Erythroblast (primary cell): ENCODE data around the gene SLC25A20.
"Not testable (repeated sequence)": the region's sequence is repeated elsewhere in the genome, so short reads cannot be mapped to it uniquely, and the experiment has no call there.

Source experiments
- DNase-seq, 2 experiments: peaks; one replicate each; lab custom pipeline; 2025; lab: John Stamatoyannopoulos, UW
- GATA1 ChIP-seq: IDR thresholded peaks from 2 replicates; pipeline ENCODE4 v1.6.1; 2011; ENCODE audit warnings: low read depth, mild to moderate bottlenecking, control low read depth, low read length, moderate library complexity
- POLR2A ChIP-seq: IDR thresholded peaks from 2 replicates; pipeline ENCODE4 v1.6.1; 2011; ENCODE audit warnings: mild to moderate bottlenecking, low read length

Gene SLC25A20

GRCh38 chr3:48926425-48927392 lies 28.0 kb upstream of the SLC25A20 start:
- no peak for TF ChIP-seq POLR2A
- no peak for TF ChIP-seq GATA1
- no peak for DNase-seq

GRCh38 chr3:48919215-48920138 lies 20.8 kb upstream of the SLC25A20 start:
- peak; percentile 86 to 89 for DNase-seq
- no peak for TF ChIP-seq POLR2A
- no peak for TF ChIP-seq GATA1

DNA sequence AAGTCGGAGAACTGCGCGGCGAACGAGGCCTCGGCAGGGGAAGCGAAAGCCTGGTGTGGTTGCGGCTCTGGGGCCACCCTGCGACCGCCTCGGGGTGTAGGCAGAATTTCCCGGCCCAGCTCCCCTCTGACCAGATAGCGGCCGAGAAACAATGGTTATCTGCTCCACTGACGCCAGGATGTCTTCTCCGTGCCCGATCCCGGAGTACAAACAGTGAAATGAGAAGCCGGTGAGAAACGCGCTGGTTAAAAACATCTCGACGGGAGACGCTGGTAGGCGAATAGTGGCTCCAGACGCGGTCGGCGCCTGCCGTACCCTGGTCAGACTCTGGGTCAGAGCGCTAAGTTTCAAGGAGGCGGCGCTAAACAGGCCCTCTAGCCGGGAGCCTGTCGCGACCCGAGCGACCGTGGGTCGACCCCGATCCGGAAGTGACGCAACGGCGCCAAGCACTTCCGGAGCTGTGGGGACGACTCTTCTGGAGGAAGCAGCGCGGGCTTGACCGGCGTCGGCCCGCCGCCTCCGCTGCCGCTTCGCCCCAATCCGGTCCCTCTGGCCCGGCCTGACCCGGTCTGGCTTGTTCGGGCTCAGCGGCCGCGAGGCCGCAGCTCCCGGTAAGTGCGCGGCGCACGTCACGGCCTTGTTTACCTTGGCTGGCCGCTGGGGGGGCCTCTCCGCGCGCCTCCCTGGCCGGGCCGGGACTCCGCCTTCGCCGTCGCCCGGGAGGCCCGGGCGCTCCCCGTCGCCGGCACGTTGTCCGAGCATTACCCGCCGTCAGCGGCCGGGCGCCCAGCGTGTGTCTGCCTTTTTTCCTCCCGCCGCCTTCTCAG lies 19.9 kb upstream of the SLC25A20 start, which contains the start of gene ARIH2:
Gene ARIH2, plus strand, starts transcription at position 455 of the 827 bp plus-strand sequence. CDS start 8,717 bp downstream, outside the sequence.
- DNase-seq, result peak; percentile 96 to 97

GRCh38 chr3:48915296-48915695 lies 16.6 kb upstream of the SLC25A20 start:
- TF ChIP-seq GATA1 (no peak), POLR2A (no peak)
- DNase-seq, result peak; percentile 72 to 82

More for the DNA sequence above, 19.9 kb upstream of the SLC25A20 start, which contains the start of gene ARIH2:
- no peak for TF ChIP-seq GATA1
- peak; percentile 95 for TF ChIP-seq POLR2A

DNA sequence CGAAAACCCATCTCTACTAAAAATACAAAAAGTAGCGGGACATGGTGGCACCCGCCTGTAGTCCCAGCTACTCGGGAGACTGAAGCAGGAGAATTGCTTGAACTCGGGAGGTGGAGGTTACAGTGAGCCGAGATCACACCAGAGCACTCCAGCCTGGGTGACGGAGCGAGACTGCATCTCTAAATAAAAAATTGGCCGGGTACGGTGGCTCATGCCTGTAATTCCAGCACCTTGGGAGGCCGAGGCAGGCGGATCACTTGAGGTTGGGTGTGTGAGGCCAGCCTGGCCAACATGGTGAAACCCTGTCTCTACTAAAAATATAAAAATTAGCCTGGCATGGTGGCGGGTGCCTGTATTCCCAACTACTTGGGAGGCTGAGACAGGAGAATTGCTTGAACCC lies 8.3 kb upstream of the SLC25A20 start:
- not testable (repeated sequence) for DNase-seq

GRCh38 chr3:48899273-48899672 lies 591 bp upstream of the SLC25A20 start:
- TF ChIP-seq POLR2A, result no peak
- no peak for TF ChIP-seq GATA1
- DNase-seq, result no peak

GRCh38 chr3:48897460-48898376 lies 964 bp downstream of the SLC25A20 start:
- DNase-seq, result peak; percentile 37 to 57
- no peak for TF ChIP-seq GATA1
- TF ChIP-seq POLR2A, result no peak

- no peak for TF ChIP-seq POLR2A
- TF ChIP-seq GATA1, result no peak
- DNase-seq, result no peak
Measured at GRCh38 chr3:48896936-48897335, 1.7 kb downstream of the SLC25A20 start.

GRCh38 chr3:48894516-48894915 lies 4.2 kb downstream of the SLC25A20 start:
- TF ChIP-seq POLR2A, result no peak
- TF ChIP-seq GATA1, result no peak
- DNase-seq, result no peak

- TF ChIP-seq POLR2A (no peak), GATA1 (no peak)
Measured at GRCh38 chr3:48891606-48892005, 7.1 kb downstream of the SLC25A20 start.

DNA sequence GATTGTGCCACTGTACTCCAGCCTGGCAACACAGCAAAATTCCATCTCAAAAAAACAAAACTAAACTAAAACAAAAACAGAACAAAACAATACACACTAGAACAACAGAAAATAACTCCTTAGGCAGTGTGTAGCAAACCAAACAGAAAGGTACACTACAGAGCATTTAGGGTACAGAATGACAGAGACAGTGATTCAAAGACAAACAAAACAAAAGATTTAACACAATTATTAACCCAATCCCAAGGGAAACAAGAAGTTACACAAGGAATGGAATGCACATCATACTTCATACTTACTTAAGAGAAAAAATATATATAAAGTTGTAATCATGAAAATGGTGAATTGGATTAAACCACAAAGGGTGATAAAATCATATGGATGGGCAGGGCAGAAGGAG lies 12.9 kb downstream of the SLC25A20 start:
- TF ChIP-seq POLR2A (no peak), GATA1 (no peak)
- no peak for DNase-seq

More at GRCh38 chr3:48891606-48892005, 7.1 kb downstream of the SLC25A20 start:
- DNase-seq, result no peak

GRCh38 chr3:48881652-48882114 lies 17.0 kb downstream of the SLC25A20 start:
- DNase-seq, result no peak
- TF ChIP-seq POLR2A (no peak), GATA1 (no peak)
